DMS 273 treated with DMSO at 0.1 percent for 48 hours (cell line): Measurements from ENCODE around the gene CYB561D2.

Experiments used
- DNase-seq: peaks from one replicate; lab custom pipeline; 2025; lab: John Stamatoyannopoulos, UW

The CYB561D2 gene

DNA sequence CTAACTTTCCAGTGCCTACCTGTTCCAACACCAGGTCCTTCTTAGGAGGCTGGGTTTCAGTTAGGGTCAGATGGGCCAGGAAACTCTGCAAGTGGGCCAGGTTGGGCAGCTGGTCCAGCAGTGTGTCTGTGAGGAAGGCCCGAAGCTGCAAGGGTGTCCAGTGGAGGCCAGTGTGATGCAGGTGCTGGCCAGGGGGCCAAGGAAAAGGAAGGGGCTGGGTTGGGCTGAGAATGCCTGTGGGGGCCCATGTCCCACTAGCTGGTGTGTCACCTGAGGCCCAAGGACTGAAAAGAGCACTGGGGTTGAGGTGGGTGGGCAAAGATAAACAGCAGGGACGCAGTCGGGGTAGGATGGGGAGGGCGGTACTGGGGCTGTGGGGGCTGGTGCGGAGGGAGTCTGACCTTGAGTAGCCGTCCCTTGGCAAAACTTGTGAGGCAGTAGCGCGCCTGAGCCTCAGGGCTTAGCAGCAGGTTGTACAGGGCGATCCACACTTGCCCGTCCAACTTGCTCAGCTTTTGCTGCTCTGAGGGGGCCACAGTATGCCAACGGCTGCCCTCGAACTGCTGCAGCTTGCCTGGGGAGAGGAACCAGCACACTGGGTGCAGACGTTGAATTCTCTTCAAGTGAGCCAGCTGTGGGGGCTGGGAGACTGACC, 8.5 kb upstream of the CYB561D2 start:
- no peak for DNase-seq

DNA sequence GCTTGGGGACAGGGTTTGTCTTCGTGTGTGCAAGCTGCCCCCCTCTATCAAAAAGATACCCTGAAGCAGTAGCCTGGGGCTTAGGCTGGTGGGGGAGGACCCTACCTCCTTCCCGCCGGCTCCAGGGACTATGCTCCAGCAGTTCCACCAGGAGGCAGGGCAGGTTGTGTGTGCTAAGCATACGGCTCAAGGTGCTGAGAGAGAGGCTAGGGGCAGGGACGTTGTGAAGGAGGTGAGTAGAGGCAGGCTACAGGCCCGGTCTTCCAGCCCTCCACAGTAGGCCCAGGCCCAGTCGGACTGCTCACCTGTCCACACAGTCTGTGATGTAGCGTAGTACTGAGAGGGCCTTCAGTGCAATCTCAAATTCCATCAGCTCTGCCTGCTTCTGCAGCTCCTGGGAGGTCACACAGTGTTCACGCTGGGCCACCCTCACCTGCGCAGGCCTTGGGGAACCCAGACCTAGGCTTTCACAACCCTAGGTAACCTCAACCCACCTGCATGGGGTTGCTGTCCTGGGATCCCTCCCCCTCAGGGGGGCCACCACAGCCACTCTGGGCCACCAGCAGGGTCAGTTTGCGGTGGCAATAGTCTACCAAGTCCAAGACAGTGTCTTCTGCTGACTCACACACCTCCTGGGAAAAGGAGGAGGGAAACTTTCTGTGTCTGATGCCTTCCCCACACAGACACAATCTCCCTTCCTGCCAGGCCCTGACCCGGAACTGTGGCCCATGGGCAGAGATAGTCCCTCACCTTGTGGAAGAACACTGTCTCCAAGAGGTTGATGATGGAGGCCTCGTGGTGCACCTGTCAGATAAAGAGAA, 7.6 kb upstream of the CYB561D2 start:
- DNase-seq, result no peak

DNA sequence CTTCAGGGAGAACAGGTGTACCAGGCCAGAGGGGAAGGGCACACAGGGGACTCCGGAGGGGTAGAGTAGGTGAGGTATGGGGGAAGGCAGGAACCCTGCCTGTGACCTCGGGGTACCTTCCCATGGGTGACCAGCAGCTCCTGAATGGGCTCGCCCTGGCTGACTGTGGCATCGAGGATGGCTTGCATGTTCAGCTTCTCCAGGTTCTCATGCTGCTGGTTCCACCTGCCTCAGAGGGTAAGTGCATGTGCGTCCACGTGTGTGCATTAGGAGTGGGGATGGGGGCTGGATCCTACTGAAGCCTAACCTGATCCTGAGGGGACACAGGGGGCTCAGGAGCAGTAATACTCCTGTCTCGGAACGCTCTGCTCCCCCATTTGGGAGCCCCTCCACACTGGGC, 5.7 kb upstream of the CYB561D2 start:
- no peak for DNase-seq

- no peak for DNase-seq
These were observed 5.0 kb upstream of the CYB561D2 start, which contains the start of gene ZMYND10 for GRCh38 chr3:50345586-50346234. ZMYND10 (minus strand) TSS chr3:50345732; CDS start chr3:50345579, 153 bp downstream.

GRCh38 chr3:50347187-50347813, 3.4 kb upstream of the CYB561D2 start:
- DNase-seq, result no peak

GRCh38 chr3:50350213-50350526, 492 bp upstream of the CYB561D2 start:
- no peak for DNase-seq

DNA sequence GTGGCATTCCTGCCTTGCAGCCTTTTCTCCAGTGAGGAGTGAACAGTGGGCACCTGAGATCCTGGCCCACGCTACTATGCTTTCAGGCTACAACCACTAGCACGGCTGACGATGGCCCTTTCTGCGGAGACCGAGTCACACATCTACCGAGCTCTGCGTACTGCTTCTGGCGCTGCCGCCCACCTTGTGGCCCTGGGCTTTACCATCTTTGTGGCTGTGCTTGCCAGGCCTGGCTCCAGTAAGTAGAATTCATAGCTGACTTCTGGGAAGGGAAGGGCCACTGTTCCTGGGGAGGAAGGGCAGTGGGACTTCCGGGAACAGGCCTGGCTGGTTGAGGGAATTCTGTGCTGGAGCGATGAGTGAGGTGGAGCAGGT, 648 bp downstream of the CYB561D2 start:
- DNase-seq, result no peak

DNA sequence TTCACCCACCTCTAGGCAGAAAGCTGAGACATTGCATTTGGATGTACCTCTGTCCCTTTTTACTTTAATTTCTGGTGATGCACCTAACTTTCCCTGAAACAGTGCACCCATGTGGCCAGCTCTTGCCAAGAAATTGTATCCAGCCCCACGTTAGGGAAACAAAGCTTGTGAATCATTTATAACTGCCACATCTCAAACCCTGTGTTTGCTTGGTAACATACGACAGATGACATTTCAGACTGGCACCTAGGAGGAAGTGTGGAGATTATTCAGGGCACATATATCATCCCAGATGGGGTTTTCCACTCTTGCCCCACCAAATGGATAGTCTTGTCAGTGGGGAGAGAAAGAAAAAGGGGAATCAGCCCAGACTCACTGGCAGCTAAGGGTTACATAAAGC, 2.1 kb downstream of the CYB561D2 start:
- DNase-seq, result no peak

GRCh38 chr3:50353245-50354004, 2.8 kb downstream of the CYB561D2 start:
- no peak for DNase-seq

GRCh38 chr3:50354186-50354764, 3.6 kb downstream of the CYB561D2 start:
- no peak for DNase-seq

GRCh38 chr3:50354850-50355249, 4.2 kb downstream of the CYB561D2 start:
- DNase-seq, result no peak

DNA sequence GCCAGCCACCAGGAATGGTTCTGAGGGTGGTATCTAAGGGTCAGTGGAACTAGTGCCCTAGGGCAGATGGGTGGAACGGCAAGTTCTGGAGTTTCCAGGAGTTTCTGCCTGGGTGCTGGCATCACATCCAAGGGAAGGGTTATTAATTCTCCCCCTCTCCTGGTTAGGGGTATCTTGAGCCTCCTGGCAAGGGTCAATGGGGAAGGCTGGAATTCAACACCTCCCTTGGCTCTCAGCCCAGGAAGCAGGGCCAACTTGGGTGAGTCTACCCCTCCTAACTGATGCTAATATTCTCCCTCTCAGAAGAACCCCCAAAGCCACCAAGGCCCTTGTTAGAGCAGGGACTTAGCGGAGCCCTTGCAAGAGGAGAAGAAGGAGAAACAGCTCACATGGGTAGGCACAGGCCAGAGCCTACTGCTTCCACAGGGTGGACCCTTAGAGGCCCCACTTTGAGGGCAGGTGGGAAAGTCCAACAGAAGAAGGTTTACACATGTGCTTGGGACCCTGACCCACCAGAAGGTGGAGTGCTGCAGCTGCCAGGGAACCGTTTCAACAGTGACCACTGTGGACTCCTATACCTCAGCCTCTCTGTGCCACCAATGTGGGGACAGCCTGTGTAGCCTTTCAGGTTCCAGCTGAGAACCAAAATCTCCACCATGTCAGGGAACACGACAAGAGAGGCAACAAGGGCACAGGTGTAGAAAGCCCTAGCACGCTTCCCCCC, 5.3 kb downstream of the CYB561D2 start:
- no peak for DNase-seq

GRCh38 chr3:50356553-50356952, 5.9 kb downstream of the CYB561D2 start:
- no peak for DNase-seq

GRCh38 chr3:50357481-50357880, 6.8 kb downstream of the CYB561D2 start:
- no peak for DNase-seq

DNA sequence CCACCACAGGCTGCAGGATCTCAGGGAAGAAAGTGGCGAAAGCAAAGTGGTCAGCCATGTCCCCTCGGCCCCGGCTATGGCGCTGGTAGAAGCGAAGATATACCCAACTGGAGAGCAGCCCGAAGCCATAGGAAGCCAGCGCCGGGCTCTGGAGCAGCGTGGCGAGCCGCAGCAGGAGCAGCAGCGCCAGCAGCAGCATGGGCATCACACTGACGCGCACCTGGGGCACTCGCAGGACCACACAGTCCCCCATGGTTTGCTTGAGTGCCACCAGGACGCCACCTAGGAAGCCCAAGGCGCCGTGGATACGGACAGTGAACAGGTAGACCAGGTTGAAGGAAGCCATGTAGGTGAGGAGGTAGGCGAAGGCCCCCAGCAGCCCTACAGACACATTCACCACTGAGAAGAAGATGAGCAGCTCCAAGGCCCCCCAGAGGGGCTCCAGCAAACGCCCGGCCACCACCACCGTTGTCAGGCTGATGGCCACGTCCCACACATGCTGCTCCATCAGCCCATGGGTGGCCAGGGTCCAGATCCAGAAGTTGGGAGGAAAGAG, 7.8 kb downstream of the CYB561D2 start:
- no peak for DNase-seq

DNA sequence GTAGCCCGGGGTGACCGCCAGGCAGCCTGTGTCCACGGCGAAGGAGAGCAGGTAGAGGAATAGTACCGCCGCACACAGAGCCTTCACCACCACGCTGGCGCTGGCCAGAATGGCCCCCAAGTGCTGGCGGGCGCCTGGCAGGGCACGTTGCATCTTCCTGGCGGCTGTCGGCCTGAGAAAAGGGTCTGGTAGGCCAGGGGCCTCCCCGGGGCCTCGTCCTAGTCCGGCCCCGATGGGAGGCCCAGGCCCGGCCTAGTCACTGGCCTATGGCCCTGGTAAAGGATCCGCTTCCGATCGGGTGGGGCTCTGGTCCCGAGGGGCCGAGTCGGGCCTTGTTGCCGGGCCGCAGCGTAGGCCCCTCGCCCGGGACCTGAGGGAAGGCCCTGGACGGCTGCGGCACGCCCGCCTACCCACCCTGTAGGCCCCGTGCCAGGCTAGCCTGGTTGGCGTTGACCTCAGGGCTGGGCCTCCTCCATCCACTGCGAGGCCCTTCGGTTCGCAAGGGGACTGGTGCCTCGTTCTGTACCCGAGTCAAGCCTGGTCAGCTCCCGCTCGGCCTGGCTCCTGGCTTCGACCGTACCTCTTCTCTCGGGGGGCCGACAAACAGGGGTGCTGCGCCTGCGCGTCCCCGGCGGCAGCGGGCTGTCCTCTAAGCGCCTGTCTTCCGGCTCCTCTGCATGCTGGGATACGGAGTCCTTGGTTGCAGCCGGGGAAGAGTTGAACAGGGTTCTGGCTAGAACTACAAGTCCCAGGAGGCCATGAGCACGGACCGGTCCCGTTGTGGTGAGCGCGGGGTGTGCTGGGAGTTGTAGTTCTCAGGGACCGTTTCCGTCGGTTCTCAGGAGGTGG, 8.5 kb downstream of the CYB561D2 start, which contains the start of gene TMEM115:
TMEM115 (minus strand) TSS at position 611 of the 849 bp plus-strand sequence; CDS start at position 153, 458 bp downstream.
- peak; percentile 93 for DNase-seq

GRCh38 chr3:50359760-50360110, 9.1 kb downstream of the CYB561D2 start:
- no peak for DNase-seq

GRCh38 chr3:50364573-50365079, 14.0 kb downstream of the CYB561D2 start:
- DNase-seq, result no peak

DNA sequence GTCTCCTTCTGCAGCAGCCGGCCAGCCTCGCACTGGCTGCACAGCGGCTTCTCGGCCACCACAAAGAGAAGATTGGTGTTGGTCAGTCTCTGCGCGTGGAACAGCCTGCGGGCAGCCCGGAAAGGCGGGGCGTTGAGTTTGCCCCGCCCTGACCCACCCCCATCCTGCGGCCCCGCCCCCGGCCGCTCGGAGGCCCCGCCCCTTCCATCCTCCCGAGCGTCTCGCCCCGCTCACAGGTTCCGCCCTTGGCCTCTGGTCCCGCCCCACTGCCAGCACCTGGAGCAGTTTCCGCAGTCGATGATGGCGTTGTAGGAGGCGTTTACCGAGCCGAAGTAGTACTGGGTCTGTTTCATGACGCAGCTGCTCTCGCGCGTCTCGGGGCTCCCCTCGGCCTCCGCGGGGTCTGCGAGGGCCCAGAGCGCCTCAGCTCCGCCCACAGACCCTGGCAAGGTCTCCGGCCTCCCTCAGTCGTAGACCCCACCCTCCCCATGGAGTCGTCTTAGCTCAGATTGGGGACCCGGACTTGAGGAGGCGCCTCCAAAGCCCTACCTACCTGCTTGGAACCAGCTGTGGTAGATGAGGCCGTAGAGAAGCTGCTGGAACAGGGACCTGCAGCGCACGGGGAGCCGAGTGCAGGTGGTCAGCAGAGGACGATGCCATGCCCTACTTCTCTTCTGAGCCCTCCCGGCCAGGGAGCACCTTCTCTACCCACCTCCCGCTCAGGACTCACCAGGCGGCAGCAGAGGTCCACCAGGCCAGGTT, 14.6 kb downstream of the CYB561D2 start:
- DNase-seq, result no peak
